HG02970 (cell line): ENCODE data around the gene GREB1.

ENCODE experiments used
- ATAC-seq: cut with Tn5 transposase; IDR thresholded peaks from one replicate; pipeline ENCODE4 v1.9.1; 2021; ENCODE audit warnings: mild to moderate bottlenecking, moderate library complexity, moderate number of reproducible peaks; ENCODE audit not compliant: unreplicated experiment, low FRiP score

The GREB1 gene

GRCh38 chr2:11678306-11678960 lies 144.6 kb downstream of the GREB1 start:
- no peak for ATAC-seq

GRCh38 chr2:11679016-11679415 lies 145.2 kb downstream of the GREB1 start:
- ATAC-seq = no peak

- ATAC-seq = no peak
These were observed 145.8 kb downstream of the GREB1 start for GRCh38 chr2:11679486-11680181.

- no peak for ATAC-seq
These were observed 146.5 kb downstream of the GREB1 start for GRCh38 chr2:11680182-11680900.

GRCh38 chr2:11680901-11681721 lies 147.3 kb downstream of the GREB1 start:
- no peak for ATAC-seq

- ATAC-seq = no peak
These were observed 148.1 kb downstream of the GREB1 start for GRCh38 chr2:11681722-11682589.

- no peak for ATAC-seq
These were observed 148.7 kb downstream of the GREB1 start for GRCh38 chr2:11682590-11682915.

- no peak for ATAC-seq
These were observed 149.6 kb downstream of the GREB1 start for GRCh38 chr2:11683476-11683875.

- ATAC-seq = no peak
These were observed 150.1 kb downstream of the GREB1 start for GRCh38 chr2:11683966-11684365.

- ATAC-seq = no peak
These were observed 151.1 kb downstream of the GREB1 start for GRCh38 chr2:11684894-11685460.

- no peak for ATAC-seq
These were observed 152.1 kb downstream of the GREB1 start for GRCh38 chr2:11685906-11686470.

- no peak for ATAC-seq
These were observed 153.9 kb downstream of the GREB1 start for GRCh38 chr2:11687736-11688135.

- no peak for ATAC-seq
These were observed 154.6 kb downstream of the GREB1 start for GRCh38 chr2:11688222-11689069.

GRCh38 chr2:11691076-11691660 lies 157.3 kb downstream of the GREB1 start:
- no peak for ATAC-seq
